NOMO-1 treated with dmso at 0.1 percent for 144 hours (cell line): ENCODE results near the gene ZMYM5.
"Not testable (repeated sequence)": the region's sequence is repeated elsewhere in the genome, so short reads cannot be mapped to it uniquely, and the experiment has no call there.

Experiments
- DNase-seq: peaks from one replicate; lab custom pipeline; 2025; ENCODE audit not compliant: unreplicated experiment; lab: John Stamatoyannopoulos, UW

Gene ZMYM5

GRCh38 chr13:19822673-19823072, 40.8 kb downstream of the ZMYM5 start:
- no peak for DNase-seq

DNA sequence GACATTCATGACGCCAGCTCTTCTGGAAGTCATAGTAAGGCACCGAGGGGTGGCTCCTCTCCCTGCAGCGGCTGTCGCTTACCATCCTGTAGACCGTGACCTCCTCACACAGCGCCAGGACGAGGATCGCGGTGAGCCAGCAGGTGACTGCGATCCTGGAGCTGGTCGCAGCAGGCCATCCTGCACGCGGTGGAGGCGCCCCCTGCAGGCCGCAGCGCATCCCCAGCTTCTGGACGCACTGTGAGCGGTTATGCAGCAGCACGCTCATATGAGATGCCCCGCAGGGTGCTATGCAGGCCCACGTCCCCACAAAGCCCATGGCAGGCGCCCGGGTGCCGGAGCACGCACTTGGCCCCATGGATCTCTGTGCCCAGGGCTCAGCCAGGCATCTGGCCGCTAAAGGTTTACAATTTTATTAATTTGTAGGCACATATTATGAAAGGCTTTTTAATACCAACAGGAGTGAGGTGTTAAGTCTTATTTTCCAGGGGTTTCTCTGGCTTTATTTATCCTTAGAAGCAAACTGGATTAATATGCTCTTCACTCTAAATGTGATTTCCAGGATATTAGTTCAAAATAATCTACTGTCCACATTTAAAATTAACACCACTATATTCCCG, 45.1 kb downstream of the ZMYM5 start:
- DNase-seq, result no peak

DNA sequence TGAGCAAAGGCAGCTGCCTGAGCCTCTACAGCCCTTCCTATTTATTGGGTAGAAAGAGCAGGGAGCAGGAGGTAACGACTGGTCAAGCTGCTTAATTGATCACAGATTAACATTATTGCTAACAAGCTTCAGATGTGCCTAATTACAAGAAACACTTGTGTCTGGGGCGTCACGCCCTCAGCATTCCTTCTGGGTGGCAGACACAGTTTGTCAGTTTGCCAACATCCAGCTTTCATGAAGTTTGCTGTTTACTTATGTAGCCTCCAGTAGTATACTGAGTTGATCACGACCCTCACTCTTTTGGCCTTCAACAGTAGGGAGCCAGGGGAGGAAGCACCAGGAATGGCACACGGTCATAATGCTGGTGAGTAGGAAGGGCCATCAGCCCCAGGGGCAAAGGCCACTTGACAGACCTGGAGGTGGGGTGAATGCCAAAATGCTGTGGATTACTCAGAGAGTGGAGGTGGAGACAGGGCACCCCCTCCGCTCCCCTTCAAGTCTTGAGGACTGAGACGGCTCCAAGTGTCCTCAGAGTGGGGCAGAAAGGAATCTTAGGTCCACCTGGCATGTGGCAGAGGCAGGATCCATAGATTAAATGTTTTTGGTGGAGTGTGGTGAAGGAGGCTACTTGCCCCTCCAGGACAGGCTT, 45.8 kb downstream of the ZMYM5 start:
- DNase-seq, result no peak

DNA sequence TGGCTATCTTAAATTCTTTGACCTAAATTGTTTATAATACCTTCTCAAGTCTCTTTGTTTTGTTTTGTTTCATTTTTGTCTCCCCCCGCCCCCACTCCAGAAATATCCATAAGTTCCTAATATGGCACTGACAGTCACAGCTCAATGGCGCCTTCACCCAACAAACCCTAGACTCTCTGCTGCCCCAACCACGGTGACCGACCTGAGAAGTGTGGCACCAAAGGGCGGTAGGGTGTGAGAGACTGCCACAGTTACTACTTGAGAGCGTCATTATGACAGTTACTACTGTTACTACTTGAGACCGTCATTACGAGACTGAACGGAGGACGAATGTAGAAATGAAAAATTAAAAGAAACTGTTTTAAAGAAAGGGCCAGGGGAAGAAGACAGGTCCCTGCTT, 46.3 kb downstream of the ZMYM5 start:
- no peak for DNase-seq

DNA sequence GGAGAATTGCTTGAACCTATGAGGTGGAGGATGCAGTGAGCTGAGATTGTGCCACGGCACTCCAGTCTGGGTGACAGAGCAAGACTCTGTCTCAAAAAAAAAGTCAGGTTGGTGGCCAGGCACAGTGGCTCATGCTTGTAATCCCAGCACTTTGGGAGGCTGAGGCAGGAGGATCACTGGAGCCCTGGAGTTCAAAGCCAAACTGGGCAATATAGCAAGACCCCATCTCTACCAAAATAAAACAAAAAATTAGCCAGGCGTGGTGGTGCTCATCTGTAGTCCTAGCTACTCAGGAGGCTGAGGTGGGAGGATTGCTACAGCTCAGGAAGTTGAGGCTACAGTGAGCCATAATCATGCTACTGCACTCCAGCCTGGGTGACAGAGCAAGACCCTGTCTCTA, 47.6 kb downstream of the ZMYM5 start:
- DNase-seq, result not testable (repeated sequence)

- DNase-seq, result no peak
These were observed 52.2 kb downstream of the ZMYM5 start for GRCh38 chr13:19810996-19811881.

DNA sequence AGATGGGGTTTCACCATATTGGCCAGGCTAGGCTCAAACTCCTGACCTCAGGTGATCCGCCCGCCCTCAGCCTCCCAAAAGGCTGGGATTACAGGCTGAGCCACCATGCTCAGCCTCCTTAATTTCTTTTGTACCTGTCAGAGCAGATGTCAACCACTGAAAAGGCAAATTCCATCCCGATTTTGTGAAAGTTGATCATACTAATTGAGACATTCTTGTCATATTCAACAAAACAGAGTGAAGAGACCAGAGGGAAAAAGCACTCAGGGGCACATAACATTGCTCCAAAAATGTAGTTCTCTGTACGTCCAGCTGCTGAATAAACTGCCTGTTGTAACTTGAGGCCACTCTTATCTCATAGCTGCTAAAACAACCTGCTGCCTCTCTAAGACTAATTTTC, 53.3 kb downstream of the ZMYM5 start:
- no peak for DNase-seq

DNA sequence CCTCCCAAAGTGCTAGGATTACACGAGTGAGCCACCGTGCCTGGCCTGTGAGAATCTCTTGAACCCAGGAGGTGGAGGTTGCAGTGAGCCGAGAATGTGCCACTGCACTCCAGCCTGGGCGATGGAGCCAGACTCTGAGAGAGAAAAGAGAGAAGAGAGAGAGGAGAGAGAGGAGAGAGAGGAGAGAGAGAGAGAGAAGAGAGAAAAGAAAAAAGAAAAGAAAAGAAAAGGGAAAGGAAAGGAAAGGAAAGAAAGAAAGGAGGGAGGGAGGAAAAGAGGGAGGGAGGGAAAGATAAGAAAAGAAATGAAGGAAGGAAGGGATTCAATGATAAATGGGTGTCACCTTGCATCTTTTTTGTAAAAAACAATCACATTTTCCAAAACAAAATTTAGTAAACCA, 57.7 kb downstream of the ZMYM5 start:
- DNase-seq, result no peak

- DNase-seq, result no peak
These were observed 67.5 kb downstream of the ZMYM5 start for GRCh38 chr13:19795956-19796355.

DNA sequence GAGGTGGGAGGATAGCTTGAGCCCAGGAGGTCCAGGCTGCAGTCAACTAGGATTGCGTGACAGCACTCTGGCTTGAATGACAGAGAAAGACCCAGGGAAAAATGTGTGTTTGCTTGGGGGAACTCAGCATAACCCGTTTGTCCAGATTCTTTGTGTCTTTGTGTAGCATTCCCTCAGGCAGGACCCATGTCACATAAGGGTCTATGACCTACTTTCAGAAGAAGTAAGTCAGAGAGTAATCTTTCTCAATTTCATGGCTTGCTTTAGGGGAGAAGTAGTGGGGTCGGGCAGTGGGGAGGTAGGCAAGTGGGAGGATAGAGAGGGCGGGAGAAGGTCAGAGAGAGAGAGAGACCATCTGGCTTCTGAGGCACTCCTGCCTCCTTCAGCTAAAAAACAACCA, 68.8 kb downstream of the ZMYM5 start:
- no peak for DNase-seq

- DNase-seq, result no peak
These were observed 71.4 kb downstream of the ZMYM5 start for GRCh38 chr13:19791953-19792537.

DNA sequence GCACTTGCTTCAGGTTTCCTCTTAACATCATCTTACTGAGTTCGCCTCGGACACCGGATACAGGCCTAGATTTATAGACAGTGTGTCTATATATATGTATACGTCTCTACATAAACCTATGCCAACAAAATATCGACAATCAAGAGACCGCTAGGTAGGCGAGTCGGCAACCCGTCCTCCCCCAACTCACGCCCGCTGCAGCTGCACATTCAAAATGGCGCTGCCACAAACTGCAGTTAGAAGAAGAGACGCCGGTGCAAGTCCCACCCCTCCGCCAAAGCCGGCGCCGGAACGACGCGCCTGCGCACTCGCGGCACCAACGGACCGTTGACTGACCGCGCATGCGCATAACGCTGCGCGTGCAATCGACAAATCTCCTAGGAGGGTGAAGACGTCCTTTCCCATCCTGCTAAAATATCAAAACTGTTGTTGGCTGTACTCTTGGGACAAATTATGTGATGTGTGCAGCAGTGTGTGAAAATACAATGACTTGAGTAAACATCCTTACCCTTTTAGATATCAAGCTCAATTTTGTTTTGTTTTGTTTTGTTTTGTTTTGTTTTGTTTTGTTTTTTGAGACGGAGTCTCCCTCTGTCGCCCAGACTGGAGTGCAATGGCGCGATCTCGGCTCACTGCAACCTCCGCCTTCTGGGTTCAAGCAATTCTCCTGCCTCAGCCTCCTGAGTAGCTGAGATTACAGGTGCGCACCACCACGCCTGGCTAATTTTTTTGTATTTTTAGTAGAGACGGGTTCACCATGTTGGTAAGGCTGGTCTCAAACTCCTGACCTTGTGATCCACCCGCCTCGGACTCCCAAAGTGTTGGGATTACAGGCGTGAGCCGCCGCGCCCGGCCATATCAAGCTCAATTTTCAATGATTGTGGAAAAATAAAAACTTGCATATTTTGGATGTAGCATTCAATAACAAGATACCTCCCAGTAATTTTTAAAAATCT, 80.4 kb downstream of the ZMYM5 start, which contains the start of gene PSPC1:
TSS of gene PSPC1 (minus strand) at position 219 of the 956 bp plus-strand sequence. CDS start at position 31, 188 bp downstream.
- peak; percentile 98 for DNase-seq

- DNase-seq, result peak; percentile 43
These were observed 81.3 kb downstream of the ZMYM5 start for GRCh38 chr13:19782049-19782726.

DNA sequence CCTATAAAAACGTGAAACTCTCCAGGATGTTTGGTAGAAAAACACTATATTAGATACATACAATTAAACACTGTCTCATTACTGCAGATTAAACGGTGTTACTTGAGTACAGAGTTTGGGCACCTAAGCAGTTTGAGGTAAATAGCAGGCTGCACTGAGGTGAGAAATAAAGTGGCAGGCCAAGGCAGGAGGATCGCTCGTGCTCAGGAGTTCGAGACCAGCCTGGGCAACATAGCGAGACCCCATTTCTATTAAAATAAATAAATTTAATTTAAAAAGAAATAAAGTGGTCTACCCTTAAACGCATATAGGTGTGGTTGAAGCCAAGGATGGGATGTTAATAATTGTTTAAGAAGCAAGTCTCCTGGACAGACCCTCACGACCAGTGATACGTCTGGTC, 81.9 kb downstream of the ZMYM5 start:
- DNase-seq, result no peak

GRCh38 chr13:19780753-19781418, 82.6 kb downstream of the ZMYM5 start:
- DNase-seq, result not testable (repeated sequence)
